ENCODE measurements around the gene UGCG.
"Not testable (repeated sequence)": the region's sequence is repeated elsewhere in the genome, so short reads cannot be mapped to it uniquely, and the experiment has no call there.

Gene UGCG

GRCh38 chr9:111959468-111960359 lies 63.1 kb downstream of the UGCG start (continued):
- TF ChIP-seq ZFP3 (CRISPR knock-in tag; IDR thresholded peaks at IDR 0.05), result no peak
- no peak for TF ChIP-seq POU6F1 (CRISPR knock-in tag; IDR thresholded peaks at IDR 0.05; ENCODE audit: borderline replicate concordance, low read depth)
- no peak for TF ChIP-seq OSR1 (CRISPR knock-in tag; IDR thresholded peaks at IDR 0.05)
- TF ChIP-seq RARB (CRISPR knock-in tag; IDR thresholded peaks at IDR 0.05), result no peak

DNA sequence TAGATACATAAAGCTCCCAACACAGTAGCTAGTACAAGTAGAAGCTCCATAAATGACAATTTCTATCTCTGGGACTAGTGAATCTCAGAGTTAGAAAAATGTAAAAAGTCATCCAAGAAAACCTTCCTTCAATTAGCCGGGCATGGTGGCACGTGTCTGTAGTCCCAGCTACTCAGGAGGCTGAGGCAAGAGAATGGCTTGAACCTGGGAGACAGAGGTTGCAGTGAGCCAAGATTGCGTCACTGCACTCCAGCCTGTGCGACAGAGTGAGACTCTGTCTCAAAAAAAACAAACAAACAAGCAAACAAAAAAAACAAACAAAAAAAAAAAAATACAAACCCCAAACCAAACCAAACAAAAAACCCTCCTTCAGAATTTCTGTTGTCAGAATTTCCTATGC lies 63.9 kb downstream of the UGCG start:
- not testable (repeated sequence) for ATAC-seq

DNA sequence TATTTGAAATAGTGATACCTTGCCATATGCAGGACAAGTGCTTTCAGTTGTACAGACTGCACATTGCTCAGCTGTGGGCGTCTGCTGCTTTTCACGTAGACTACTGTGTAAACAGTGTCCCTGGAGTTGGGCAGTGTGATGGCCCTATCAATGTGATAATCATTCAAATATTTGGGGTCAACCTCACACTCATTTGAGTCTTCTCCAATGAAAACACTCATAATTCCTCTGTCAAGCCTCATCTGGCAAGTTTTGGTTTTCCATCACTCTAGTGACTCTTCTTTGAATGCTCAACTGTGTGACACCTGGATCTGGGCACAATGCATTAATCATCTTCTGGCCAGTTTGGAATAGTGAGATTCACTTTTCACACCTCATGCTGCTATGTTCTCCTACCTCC lies 64.4 kb downstream of the UGCG start:
- TF ChIP-seq OSR1 (CRISPR knock-in tag; IDR thresholded peaks at IDR 0.05) (no peak), ARNTL (CRISPR knock-in tag; IDR thresholded peaks at IDR 0.05; ENCODE audit: borderline replicate concordance, low read depth) (no peak), ZNF70 (CRISPR knock-in tag; IDR thresholded peaks at IDR 0.05) (no peak), TCF4 (CRISPR knock-in tag; IDR thresholded peaks at IDR 0.05; ENCODE audit: borderline replicate concordance) (no peak), GLIS3 (CRISPR knock-in tag; IDR thresholded peaks at IDR 0.05) (no peak), ZFP30 (CRISPR knock-in tag; IDR thresholded peaks at IDR 0.05) (no peak), ZC3H10 (CRISPR knock-in tag; IDR thresholded peaks at IDR 0.05) (no peak), PATZ1 (CRISPR knock-in tag; IDR thresholded peaks at IDR 0.05; ENCODE audit: borderline replicate concordance) (no peak), ESRRG (CRISPR knock-in tag; IDR thresholded peaks at IDR 0.05) (no peak), POU6F1 (CRISPR knock-in tag; IDR thresholded peaks at IDR 0.05; ENCODE audit: borderline replicate concordance, low read depth) (no peak), PPARA (CRISPR knock-in tag; IDR thresholded peaks at IDR 0.05; ENCODE audit: borderline replicate concordance) (no peak), ISL1 (CRISPR knock-in tag; IDR thresholded peaks at IDR 0.05) (no peak), CSRNP3 (CRISPR knock-in tag; IDR thresholded peaks at IDR 0.05) (no peak)
- TF ChIP-seq, protein P1, sequence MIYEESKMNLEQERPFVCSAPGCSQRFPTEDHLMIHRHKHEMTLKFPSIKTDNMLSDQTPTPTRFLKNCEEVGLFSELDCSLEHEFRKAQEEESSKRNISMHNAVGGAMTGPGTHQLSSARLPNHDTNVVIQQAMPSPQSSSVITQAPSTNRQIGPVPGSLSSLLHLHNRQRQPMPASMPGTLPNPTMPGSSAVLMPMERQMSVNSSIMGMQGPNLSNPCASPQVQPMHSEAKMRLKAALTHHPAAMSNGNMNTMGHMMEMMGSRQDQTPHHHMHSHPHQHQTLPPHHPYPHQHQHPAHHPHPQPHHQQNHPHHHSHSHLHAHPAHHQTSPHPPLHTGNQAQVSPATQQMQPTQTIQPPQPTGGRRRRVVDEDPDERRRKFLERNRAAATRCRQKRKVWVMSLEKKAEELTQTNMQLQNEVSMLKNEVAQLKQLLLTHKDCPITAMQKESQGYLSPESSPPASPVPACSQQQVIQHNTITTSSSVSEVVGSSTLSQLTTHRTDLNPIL (CRISPR knock-in tag; IDR thresholded peaks at IDR 0.05; ENCODE audit: low read depth), result no peak
- ATAC-seq, result no peak

DNA sequence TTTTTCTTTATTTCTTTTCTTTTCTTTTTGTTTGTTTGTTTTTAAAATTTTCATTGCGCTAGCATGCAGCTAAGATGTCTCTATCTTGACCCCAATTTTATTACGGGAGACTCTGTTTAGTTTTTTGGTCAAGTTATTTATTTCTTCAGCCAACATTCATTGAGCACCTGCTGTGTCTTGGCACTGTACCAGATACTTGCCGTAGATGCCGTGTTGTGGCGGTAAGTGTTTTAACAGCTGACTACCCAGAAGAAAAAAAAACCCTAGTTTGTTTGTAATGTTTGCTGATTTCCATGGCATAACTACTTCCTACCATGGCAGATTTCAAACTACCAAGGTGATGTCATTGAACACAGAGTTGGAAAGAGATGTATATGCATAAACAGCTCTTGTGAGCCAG lies 65.0 kb downstream of the UGCG start:
- ATAC-seq, result no peak
- TF ChIP-seq ARNTL (CRISPR knock-in tag; IDR thresholded peaks at IDR 0.05; ENCODE audit: borderline replicate concordance, low read depth) (no peak), ZNF565 (CRISPR knock-in tag; conservative IDR thresholded peaks at IDR 0.05; ENCODE audit: low read depth) (no peak), CSRNP3 (CRISPR knock-in tag; IDR thresholded peaks at IDR 0.05) (no peak), ZFP3 (CRISPR knock-in tag; IDR thresholded peaks at IDR 0.05) (no peak), TOX (CRISPR knock-in tag; IDR thresholded peaks at IDR 0.05; ENCODE audit: borderline replicate concordance) (no peak), ZNF8 (CRISPR knock-in tag; IDR thresholded peaks at IDR 0.05) (no peak), PATZ1 (CRISPR knock-in tag; IDR thresholded peaks at IDR 0.05; ENCODE audit: borderline replicate concordance) (no peak), ESRRG (CRISPR knock-in tag; IDR thresholded peaks at IDR 0.05) (no peak), POU6F1 (CRISPR knock-in tag; IDR thresholded peaks at IDR 0.05; ENCODE audit: borderline replicate concordance, low read depth) (no peak), GLIS3 (CRISPR knock-in tag; IDR thresholded peaks at IDR 0.05) (no peak)
- TF ChIP-seq, protein P1 (CRISPR knock-in tag; IDR thresholded peaks at IDR 0.05; ENCODE audit: low read depth), result no peak
